ENCODE measurements around the gene PTMA. TPM values are rescaled to one million over a fixed set of nuclear protein-coding genes. Genes with fewer than 3 reads are reported as not detected.

Gene PTMA
- total RNA-seq, 1 experiment from 2014 or later = 2,164 TPM

DNA sequence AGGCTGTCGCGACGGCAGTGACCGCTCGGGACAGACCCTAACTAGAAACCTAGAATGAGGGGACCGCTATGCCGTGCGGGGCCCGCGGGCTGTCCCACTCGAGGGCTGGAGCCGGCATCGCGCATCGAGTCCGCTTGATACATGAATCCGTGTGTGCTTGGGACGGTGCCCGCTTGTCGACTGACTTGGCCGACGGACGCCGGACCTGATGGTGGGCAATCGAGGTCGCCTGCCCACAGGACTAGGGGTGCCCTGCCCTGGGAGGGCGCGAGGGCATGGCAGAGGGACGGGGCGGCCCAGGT lies 749 bp upstream of the PTMA start:
- H3K36me3 Mint-ChIP-seq = peaks cover 31% of the 10 kb centered on the region
- ChIA-PET POLR2A (interaction anchor here (0.8 to 4.8 kb wide), 14 partner anchors 9 to 243 kb away, joined by 3 to 72 read pairs (median 9); partner anchors contain the start of genes COPS7B and NCL), CTCF (interaction anchor here (1.3 to 4.0 kb wide), 8 partner anchors 15 to 94 kb away, joined by 5 to 39 read pairs (median 16); no protein-coding TSS in a partner anchor)
- peak; percentile 56 for DNase-seq (ENCODE audit: low spot score)
- ATAC-seq = peak; percentile 1
- H3K9me3 Mint-ChIP-seq = no peaks in the 10 kb centered on the region
- peaks cover 25% of the 10 kb centered on the region for H3K4me1 Mint-ChIP-seq
- peak overlapping the region; percentile 100 for H3K27ac Mint-ChIP-seq
- H3K27me3 Mint-ChIP-seq (ENCODE audit: low read depth) = peaks cover 5% of the 10 kb centered on the region; the same call in 1 of the 2 replicates
- peak overlapping the region; percentile 88 for H3K4me3 Mint-ChIP-seq
- 0 out of 2 replicates have a peak, but pooled peaks have one; percentile 58 for TF ChIP-seq ZNF671 (CRISPR knock-in tag; IDR thresholded peaks at IDR 0.05)
- TF ChIP-seq AFF4 (CRISPR knock-in tag; IDR thresholded peaks at IDR 0.05; ENCODE audit: borderline replicate concordance) = no peak
- 0 out of 2 replicates have a peak, but pooled peaks have one; percentile 4 for TF ChIP-seq NR1H2 (CRISPR knock-in tag; IDR thresholded peaks at IDR 0.05)
- no peak for TF ChIP-seq ZSCAN18 (CRISPR knock-in tag; IDR thresholded peaks at IDR 0.05)
- TF ChIP-seq, protein P1, sequence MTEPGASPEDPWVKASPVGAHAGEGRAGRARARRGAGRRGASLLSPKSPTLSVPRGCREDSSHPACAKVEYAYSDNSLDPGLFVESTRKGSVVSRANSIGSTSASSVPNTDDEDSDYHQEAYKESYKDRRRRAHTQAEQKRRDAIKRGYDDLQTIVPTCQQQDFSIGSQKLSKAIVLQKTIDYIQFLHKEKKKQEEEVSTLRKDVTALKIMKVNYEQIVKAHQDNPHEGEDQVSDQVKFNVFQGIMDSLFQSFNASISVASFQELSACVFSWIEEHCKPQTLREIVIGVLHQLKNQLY (CRISPR knock-in tag; IDR thresholded peaks at IDR 0.05) = no peak
- TF ChIP-seq HMGXB4 (CRISPR knock-in tag; IDR thresholded peaks at IDR 0.05) = no peak
- no peak for TF ChIP-seq RORB (CRISPR knock-in tag; IDR thresholded peaks at IDR 0.05)
- no peak for TF ChIP-seq FOXK1 (CRISPR knock-in tag; IDR thresholded peaks at IDR 0.05)
- TF ChIP-seq NFE2L1 (CRISPR knock-in tag; IDR thresholded peaks at IDR 0.05) = no peak
- TF ChIP-seq ZNF121 (CRISPR knock-in tag; IDR thresholded peaks at IDR 0.05) = 0 out of 2 replicates have a peak, but pooled peaks have one; percentile 34
- TF ChIP-seq ZNF317 (CRISPR knock-in tag; IDR thresholded peaks at IDR 0.05; ENCODE audit: borderline replicate concordance, low read depth) = no peak
- TF ChIP-seq SMAD3 (CRISPR knock-in tag; IDR thresholded peaks at IDR 0.05; ENCODE audit: borderline replicate concordance) = peak; percentile 28; the same call in 1 of the 2 replicates
- TF ChIP-seq ELF4 (CRISPR knock-in tag; IDR thresholded peaks at IDR 0.05; ENCODE audit: low read depth) = no peak
- peak; percentile 80 for TF ChIP-seq NFATC4 (CRISPR knock-in tag; IDR thresholded peaks at IDR 0.05)
- no peak; the same call in 1 of the 2 replicates for TF ChIP-seq ZNF232 (CRISPR knock-in tag; IDR thresholded peaks at IDR 0.05)
- peak; percentile 58; the same call in 1 of the 2 replicates for TF ChIP-seq AR (CRISPR knock-in tag; IDR thresholded peaks at IDR 0.05)
- TF ChIP-seq, protein P2, sequence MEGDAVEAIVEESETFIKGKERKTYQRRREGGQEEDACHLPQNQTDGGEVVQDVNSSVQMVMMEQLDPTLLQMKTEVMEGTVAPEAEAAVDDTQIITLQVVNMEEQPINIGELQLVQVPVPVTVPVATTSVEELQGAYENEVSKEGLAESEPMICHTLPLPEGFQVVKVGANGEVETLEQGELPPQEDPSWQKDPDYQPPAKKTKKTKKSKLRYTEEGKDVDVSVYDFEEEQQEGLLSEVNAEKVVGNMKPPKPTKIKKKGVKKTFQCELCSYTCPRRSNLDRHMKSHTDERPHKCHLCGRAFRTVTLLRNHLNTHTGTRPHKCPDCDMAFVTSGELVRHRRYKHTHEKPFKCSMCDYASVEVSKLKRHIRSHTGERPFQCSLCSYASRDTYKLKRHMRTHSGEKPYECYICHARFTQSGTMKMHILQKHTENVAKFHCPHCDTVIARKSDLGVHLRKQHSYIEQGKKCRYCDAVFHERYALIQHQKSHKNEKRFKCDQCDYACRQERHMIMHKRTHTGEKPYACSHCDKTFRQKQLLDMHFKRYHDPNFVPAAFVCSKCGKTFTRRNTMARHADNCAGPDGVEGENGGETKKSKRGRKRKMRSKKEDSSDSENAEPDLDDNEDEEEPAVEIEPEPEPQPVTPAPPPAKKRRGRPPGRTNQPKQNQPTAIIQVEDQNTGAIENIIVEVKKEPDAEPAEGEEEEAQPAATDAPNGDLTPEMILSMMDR (IDR thresholded peaks at IDR 0.05) = no peak
- no peak for TF ChIP-seq GTF2I (CRISPR knock-in tag; conservative IDR thresholded peaks at IDR 0.05)
- no peak for TF ChIP-seq E2F4 (CRISPR knock-in tag; IDR thresholded peaks at IDR 0.05; ENCODE audit: borderline replicate concordance, low read depth)
- TF ChIP-seq, protein P3, sequence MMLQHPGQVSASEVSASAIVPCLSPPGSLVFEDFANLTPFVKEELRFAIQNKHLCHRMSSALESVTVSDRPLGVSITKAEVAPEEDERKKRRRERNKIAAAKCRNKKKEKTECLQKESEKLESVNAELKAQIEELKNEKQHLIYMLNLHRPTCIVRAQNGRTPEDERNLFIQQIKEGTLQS (CRISPR knock-in tag; conservative IDR thresholded peaks at IDR 0.05) = no peak
- TF ChIP-seq NR2C2 (CRISPR knock-in tag; IDR thresholded peaks at IDR 0.05) = no peak
- 0 out of 2 replicates have a peak, but pooled peaks have one; percentile 44 for TF ChIP-seq PRRX2 (CRISPR knock-in tag; IDR thresholded peaks at IDR 0.05)

Measured in WTC11 (cell line).